NOMO-1 (cell line): Measurements from ENCODE around the gene C19orf85.
"Not testable (repeated sequence)": the region's sequence is repeated elsewhere in the genome, so short reads cannot be mapped to it uniquely, and the experiment has no call there.

Experiments used
- DNase-seq, 2 experiments: peaks; one replicate each; lab custom pipeline; 2025; ENCODE audit not compliant: unreplicated experiment in 2 of 2; lab: John Stamatoyannopoulos, UW

Gene C19orf85

DNA sequence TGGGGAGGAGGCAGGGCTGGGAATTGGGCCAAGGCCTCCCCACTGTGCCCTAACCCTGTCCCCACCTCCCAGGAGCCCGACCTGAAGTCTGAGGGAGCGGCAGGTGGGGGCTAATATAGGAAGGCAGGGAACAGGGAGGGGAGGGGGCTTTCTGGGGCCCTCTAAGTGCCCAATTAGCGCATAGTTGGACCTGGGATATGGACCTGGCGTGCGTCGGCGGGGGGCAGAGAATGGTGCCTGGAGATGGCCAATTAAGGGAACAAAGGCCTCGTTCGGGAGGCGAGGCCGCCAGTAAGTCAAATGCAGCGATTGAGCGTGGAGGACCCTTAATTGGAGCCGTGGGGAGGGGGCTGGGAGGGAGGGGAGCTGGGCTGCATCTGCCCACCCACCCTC lies at the start of gene C19orf85:
C19orf85 (minus strand) TSS at position 90 of the 393 bp plus-strand sequence. CDS start 197 bp downstream, outside the sequence.
- DNase-seq = no peak

DNA sequence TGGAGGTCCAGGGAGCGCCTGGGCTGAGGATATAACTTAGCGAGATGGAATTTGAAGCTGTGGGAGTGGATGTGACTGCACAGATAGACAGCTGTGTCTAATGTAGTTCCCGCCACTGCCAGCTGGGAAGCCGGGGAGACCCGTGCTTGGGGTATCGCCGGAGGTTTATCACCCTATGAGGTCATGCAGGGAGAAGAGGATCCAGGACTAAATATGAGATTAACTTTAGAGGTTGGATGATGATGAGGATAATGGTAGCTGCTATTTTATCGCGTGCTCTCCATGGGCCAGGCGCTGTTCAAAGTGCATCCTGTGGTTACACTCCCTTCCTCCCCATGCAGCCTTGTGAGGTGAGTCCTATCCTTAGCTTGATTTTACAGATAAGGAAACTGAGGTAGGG lies 43.6 kb upstream of the C19orf85 start:
- no peak for DNase-seq

DNA sequence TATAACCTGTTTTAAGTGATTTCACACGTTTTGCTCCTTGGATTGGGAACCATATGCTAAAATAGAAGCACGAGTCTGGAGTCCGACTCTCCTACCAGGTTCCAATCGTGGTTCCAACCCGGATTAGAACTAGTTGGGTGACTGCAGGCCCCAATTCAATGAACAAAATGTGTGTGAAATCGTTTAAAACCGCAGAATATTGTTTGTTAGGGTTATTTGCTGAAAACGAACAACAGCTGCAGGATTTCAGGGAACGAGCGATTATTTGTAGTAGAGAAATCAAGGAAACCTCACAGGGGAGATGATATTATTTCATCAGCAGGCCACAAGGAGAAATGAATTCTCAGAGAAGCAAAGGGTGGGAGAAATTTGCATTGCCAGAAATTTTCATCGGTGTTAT lies 40.4 kb upstream of the C19orf85 start:
- DNase-seq = no peak

DNA sequence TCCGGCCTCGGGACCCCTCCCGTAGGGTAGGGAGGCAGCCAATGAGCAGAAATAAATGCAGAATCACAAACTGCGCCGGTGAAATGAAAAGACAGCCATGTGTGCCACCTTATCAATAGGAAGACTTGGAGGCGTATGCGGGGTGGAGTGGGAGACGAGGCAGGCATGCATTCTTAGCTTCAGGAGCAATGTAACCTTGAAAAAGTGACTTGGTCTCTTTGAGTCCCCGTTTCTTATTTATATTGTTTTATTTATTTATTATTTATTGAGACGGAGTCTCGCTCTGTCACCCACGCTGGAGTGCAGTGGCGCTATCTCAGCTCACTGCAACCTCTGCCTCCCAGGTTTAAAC lies 39.7 kb upstream of the C19orf85 start:
- no peak for DNase-seq

DNA sequence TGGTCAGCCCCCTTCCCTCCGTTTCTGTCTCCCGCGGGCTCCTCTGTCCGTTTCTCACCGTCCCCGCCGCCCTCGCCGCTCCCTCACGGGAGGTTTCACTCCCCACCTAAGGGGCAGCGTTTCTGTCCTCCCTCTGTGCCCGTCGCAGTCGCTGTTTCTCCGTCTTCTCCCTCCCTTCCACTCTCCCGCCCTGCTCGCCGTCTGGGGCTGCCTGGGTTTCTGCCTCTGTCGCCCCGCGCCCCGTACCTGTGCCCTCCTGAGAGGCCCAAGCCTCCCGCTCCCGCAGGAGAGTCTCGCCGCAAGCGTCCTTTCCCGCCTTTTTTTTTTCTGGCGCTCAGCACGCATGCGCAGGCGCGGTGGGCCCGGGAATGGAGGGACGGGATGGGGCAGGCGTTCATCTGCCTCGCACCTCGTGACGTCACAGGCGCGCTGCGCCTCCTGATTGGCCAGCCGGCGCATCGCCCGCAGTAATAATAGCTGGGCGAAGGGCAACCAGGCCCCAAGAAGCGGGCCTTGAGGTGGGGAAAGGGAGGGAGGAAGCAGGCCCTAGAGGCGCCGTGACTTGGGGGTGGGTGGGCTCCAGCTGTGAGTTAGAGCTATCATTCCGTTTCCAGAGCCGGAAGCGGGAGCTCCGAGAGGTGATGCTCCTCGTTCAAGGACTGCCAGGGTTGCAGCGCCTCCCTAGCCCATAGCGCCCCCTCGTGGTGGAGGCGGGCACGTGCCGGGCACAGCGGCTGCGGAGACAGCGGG lies 39.1 kb upstream of the C19orf85 start:
- DNase-seq = peak; percentile 84 to 86

DNA sequence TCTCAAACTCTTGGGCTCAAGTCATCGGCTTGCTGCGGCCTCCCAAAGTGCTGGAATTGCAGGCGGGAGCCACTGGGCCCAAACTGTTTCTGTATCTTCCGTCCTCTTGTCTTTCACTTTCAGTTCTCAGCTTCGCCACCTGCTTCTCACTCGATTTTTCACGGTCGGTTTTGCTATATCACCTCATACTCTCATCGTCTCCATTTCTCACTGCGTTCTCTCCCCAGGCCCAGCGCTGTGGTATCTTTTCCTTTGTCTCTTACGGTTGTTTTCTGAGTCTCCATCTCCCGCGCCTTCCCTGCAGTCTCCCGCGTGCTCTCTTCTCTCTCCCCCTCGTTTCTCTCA lies 38.6 kb upstream of the C19orf85 start:
- DNase-seq = no peak

DNA sequence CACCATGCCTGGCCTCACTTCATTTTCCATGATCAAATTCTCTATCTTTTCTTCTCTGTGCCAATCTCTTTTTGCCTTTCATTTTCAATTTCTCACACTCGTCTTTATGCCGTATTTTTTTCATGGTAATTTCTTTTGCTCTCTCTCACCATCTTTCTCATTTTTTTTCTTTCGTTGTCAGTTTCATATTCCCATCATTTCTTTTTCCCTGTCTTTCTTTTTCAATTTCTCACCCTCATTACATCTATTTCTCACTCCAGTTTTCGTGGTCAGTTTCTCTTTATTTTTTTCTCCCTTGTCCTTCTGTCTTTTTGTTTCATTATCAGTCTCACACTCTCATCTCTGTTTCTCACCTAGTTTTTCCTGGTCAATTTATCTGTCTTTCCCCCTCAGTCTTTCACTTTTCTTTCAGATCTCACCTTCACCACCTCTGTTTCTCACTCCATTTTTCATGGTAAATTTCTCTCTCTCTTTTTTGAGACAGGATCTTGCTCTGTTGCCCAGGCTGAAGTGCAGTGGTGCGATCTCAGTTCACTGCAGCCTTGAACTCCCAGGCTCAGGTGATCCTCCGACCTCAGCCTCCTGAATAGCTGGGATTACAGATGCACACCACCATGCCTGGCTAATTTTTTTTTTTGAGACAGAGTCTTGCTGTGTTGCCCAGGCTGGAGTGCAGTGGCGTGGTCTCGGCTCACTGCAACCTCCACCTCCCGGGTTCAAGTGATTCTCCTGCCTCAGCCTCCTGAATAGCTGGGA lies 37.8 kb upstream of the C19orf85 start:
- no peak for DNase-seq

DNA sequence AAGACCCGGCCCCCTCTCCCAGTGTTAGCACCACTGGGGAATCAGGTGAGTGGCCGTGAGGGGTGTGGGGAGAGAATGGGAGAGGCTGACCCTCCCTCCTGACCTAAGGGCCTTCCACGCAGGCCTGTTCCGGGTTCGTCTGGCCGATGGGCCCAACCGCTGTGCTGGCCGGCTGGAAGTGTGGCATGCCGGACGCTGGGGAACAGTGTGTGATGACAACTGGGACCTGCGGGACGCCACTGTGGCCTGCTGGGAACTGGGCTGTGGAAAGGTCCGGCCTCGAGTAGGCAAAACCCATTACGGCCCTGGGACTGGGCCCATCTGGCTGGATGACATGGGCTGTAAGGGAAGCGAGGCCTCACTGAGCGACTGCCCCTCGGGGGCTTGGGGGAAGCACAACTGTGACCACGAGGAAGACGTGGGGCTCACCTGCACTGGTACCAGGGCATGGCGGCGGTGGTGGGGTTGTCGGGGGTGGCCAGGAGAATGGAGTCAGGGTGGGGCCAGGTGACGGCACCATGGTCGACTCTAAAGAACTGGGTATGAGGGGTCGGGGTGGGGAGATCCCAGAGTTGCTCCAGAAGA lies 35.9 kb upstream of the C19orf85 start:
- no peak for DNase-seq

DNA sequence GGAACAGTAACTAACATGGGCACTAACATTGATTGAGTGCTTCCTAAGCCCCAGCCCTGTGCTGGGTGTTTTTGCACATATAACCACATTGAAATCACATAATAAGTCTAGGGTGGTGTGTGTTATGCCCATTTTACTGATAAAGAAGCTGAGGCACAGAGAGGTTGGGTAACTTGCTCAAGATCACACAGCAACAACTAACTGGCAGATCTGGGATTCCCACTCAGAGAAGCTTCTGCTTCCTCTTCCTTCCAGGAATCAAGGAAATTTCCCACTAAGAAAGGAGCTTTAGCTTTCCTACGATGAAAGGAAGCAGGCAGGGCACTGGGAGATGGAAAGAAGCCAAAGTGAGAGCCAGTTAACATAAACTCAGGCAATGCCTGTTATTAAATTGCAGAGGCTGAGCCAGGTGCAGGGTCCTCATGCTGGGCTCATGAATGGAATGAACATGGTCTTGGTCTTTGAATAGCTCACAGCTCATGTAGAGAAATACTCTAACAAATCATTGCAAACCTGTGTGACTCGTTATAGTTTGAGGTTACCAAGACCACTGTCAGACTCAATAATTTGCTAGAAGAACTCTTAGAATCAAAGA lies 33.8 kb upstream of the C19orf85 start:
- no peak for DNase-seq

DNA sequence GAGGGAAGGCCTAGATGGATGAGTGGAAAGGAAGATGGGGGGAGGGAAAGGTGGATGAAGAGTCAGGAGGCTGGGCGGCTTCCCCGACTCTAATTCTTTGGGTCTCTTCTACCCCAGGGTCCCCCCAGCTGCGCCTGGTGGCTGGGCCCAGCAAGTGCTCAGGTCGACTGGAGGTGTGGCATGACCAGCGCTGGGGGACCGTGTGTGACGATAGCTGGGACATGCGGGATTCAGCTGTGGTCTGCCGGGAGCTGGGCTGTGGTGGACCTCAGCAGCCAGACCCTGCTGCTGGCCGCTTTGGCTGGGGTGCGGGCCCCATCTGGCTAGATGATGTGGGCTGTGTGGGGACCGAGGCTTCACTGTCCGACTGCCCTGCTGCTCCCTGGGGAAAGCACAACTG lies 33.2 kb upstream of the C19orf85 start:
- DNase-seq = no peak

DNA sequence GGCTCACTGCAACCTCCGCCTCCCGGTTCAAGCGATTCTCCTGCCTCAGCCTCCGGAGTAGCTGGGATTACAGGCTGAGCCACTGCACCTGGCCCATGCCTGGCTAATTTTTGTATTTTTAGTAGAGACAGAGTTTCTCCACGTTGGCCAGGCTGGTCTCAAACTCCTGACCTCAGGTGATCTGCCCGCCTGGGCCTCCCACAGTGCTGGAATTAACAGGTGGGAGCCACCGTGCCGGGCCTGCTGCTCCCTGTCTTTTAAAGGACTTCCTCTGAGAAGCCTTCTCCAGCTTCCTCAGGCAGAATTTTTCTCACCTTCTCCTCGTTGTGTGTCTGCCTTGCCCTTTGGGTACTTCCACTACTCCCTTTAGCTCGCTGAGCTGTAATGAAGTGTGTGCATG lies 32.3 kb upstream of the C19orf85 start:
- not testable (repeated sequence) for DNase-seq

DNA sequence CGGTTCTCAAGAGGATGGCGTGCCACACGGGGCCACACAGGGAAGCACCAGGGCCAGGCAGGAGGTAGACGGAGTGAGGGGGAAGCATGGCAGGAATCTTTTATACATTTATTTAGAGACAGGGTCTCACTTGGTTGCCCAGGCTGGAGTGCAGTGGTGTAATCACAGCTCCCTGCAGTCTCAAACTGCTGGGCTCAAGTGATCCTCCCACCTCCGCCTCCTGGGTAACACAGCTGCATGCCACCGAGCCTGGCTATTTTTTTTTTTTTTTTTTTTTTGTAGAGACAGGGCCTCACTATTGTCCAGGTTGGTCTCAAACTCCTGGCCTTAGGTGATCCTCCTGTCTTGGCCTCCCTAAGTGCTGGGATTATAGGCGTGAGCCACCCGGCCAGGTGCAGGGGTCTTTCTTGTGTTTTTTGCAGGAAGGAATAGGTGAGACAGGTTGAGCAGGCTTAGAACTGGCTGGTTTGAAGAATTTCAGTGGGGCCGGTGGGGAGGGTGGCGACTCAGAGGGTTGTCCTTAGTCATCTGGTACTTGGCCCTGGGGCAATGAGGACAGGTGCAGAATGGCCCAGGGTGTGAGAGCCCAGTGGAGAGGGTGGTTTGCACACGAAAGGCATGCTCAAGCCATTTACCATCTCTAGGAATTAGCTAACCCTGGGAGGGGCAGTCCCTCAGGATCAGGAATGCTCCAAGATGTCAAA lies 31.2 kb upstream of the C19orf85 start:
- DNase-seq = no peak

DNA sequence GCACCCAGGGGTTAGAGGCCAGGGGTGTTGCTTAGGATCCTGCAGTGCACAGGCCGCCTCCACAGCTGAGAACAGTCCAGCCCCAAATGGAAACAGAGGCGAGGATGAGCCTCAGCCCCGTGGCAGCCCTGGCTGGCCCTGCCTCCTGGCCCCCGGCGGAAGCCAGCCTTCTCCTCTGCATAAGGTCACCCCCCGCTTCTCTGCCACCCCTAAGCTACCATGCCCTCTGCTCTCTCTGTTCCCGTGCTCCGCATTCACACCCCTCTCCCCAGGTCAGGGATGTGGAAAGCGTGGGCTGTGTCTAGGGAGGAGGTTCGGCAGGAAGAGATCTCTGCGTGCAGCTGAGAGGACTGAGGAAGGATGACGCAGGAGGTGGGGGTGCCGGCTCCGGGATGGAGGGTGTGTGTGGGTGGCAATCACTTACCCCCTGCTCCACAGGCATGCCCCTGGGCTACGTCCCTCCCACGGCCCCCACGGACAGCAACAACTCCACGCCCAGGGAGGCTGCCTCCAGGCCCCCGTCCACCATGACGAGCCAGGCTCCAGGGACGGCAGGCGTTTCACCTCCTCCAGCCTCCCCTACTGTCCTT lies 29.7 kb upstream of the C19orf85 start:
- no peak for DNase-seq

DNA sequence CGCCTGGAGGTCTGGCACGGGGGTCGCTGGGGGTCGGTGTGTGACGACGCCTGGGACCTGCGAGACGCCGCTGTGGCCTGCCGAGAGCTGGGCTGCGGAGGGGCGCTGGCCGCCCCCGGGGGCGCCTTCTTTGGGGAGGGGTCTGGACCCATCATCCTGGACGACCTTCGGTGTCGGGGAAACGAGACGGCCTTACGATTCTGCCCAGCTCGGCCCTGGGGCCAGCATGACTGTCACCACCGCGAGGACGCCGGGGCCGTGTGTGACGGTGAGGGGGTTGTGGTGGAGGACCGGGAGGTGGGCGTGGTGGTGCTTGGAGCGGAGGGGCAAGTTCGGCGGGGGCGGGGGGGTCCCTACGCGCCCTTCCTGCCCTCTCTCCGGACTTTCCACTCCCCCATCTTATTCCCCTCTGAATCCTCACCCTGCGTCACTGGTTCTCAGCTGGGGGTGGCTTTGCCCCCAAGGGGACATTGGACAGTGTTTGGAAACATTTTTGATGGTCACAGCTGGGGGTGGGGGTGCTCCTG lies 29.2 kb upstream of the C19orf85 start:
- DNase-seq = no peak

DNA sequence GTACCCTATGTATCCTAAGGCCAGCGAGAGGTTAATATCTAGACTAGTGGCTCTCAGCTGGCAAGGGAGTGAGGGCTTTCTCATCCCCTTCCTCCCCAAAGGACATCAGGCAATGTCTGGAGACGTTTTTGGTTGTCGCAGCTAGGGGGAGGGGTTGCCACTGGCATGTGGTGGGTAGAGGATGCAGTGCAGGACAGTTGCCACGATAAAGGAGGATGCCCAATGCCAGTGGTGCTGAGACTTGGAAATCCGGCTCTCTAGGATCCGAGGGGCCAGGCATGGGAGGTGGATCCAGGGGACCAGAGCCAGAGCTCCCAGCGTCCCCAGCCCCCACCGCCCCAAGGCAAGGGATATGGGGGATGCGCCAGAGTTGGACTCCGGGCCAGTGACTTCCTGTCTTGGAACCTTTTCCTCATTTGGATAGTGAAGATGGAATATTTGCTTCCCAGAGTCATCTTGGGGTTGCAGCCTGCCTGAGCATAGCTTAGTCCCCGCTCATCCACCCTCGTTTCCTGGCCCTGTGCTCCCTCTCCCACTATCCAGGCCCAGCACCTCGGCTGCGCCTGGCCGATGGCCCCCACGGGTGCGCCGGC lies 28.6 kb upstream of the C19orf85 start:
- DNase-seq = no peak

DNA sequence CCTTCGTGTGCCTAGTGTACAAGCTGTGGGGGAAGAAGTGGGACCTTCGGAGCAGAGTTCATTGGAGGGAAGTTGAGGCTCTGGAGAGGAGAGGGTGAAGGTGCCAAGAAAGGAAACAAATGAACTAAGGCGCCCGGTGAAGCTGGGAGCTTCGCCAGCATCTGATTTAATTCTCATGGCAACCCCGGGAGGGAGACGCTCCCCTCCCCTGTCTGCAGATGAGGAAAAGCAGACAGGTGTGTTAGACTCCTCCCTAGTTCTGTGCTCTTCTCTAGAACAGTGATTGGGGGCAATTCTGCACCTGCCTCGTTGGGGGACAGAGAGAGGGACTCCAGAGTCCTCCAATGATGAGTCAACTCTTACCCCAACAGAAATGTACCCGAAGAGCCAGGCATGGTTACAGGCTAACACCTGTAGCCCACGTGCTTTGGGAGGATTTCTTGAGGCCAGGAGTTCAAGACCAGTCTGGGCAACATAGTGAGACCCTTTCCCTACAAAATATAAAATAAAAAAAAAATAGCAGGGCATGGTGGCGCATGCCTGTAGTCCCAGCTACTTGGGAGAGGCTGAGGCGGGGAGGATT lies 27.9 kb upstream of the C19orf85 start:
- DNase-seq = no peak

DNA sequence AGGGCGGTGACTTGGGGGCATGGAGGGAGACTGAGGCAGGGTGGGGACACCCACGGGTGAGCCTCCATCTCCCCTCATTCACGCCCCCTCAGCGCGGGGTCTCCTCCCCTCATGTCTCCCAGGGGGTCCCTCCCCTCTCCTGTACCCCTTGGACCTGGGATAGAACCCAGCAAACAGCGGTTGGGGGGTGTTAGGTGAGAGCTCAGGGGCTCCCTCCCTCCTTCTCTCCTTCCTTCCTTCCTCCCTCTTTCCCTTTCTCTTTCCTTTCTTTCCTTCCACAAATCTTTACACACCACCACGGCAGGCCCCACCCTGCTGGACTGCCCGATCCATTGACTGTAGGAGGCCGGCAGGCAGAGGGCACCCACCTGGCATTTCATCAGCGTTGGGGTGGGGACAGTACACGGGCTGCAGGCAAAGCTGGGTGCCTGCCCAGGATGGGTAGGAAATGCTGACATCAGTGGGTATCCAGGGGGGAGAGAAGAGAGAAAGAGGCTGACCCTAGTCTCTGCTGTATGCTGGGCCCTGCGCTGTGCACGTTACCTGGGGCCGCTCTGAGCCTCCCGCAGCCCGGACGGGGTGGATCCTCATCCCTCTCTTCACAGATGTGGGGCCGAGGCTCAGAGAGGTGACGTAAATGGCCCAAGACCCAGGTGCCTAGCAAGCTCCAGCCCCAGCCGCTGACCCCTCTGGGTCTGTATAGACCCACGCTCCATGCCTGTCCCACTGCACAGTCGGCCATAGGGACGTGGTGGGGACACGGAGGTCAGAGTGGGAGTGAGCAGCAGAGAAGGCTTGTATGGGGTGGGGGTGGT lies 27.2 kb upstream of the C19orf85 start:
- DNase-seq = no peak

DNA sequence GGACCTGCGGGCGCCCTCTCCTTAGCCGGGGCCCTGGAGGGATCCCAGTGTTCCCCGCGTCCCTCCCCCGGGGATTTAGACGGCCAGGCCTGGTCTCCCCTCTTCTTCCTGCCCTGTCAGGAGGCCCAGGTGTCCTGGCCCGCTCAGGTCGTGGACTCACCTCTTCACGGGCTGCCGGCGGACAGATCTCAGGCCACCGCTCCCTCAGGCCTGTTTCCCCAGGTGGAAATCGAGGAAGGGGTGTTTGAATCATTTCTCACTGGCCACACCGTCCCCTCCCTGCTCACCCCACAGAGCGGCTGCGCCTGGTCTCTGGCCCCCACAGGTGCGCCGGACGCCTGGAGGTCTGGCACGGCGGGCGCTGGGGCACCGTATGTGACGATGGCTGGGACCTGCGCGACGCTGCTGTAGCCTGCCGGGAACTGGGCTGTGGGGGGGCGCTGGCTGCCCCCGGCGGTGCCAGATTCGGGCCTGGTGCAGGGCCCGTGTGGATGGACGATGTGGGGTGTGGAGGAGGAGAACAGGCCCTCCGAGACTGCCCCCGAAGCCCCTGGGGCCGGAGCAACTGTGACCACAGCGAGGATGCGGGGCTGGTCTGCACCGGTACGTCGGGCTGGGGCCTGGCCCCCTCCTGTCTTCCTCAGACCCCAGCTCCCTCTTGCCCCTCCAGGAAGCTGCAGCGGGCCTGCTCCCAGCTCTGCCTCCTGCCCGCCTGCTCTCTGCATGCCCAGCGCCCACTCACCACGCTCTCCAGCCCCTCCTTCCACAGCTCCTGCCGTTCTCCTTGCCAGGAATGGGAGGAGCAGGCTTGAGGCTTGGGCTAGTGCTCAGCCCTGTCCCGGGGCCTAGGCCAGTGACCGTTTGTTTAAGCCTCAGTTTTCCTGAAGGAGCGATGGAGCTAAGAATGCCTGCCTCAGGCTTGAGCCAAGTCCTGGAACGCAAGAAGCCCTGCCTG lies 26.2 kb upstream of the C19orf85 start:
- DNase-seq = no peak
